SK-N-SH (cell line): ENCODE measurements around the gene CDKN1A. TPM values are rescaled to one million over a fixed set of nuclear protein-coding genes. Genes with fewer than 3 reads are reported as not detected.

Experiments
- CTCF ChIA-PET: fragments of 300-600, 350-600 bp; formaldehyde crosslinking; extraction: SDS; loops from one replicate; lab custom pipeline; 2021; lab: Yijun Ruan, JAX
- POLR2A ChIA-PET: fragments of 350-600 bp; sonication (Branson Sonifier 250); formaldehyde crosslinking; extraction: SDS; loops from one replicate; lab custom pipeline; 2020; ENCODE audit warnings: antibody characterized with exemption, inconsistent platforms; lab: Yijun Ruan, JAX
- DNase-seq: peaks from one replicate; pipeline ENCODE4 v3.0.0; 2012
- H2AFZ ChIP-seq: fragments of 200-600 bp; sonication (generic); 2 replicates; pipeline ENCODE4 v1.8.1; 2016; ENCODE audit warnings: antibody characterized with exemption, mild to moderate bottlenecking, low read depth
- H3F3A ChIP-seq: fragments of 200-600 bp; sonication (generic); replicated peaks from 2 replicates; pipeline ENCODE3; 2016; ENCODE audit warnings: antibody characterized with exemption, mild to moderate bottlenecking; ENCODE audit not compliant: insufficient read depth
- H3K27ac ChIP-seq, 2 experiments: fragments of 200-500 bp in 1 of 2; fragments of 200-600 bp in 1 of 2; sonication (Bioruptor generic) in 1 of 2; sonication (generic), shearing (Covaris generic) in 1 of 2; 2 replicates each; pipeline versions ENCODE4 v1.5.1 to v1.6.1; 2014 to 2016; ENCODE audit warnings: low read depth in 2 of 2, inconsistent platforms in 1 of 2, low read length in 1 of 2, mild to moderate bottlenecking in 1 of 2, mixed read lengths in 1 of 2
- H3K27me3 ChIP-seq: fragments of 200-600 bp; sonication (generic), shearing (Covaris generic); 2 replicates; pipeline ENCODE4 v1.6.1; 2016; ENCODE audit warnings: mixed run types; ENCODE audit not compliant: insufficient read depth
- H3K36me3 ChIP-seq, 2 experiments: fragments of 200-500 bp in 1 of 2; fragments of 200-600 bp in 1 of 2; sonication (Bioruptor generic) in 1 of 2; sonication (generic) in 1 of 2; replicated peaks in 1 of 2; 2 replicates each; pipeline versions ENCODE3 to v1.5.1; 2014 to 2016; ENCODE audit warnings: low read length in 1 of 2, mild to moderate bottlenecking in 1 of 2; ENCODE audit not compliant: insufficient read depth in 2 of 2, control insufficient read depth in 1 of 2
- H3K4me1 ChIP-seq, 2 experiments: fragments of 200-500 bp in 1 of 2; fragments of 200-600 bp in 1 of 2; sonication (Bioruptor generic) in 1 of 2; sonication (generic), shearing (Covaris generic) in 1 of 2; 2 replicates each; pipeline versions ENCODE4 v1.5.1 to v1.6.1; 2014 to 2016; ENCODE audit warnings: low read depth in 1 of 2, low read length in 1 of 2, mixed run types in 1 of 2; ENCODE audit not compliant: insufficient read depth in 2 of 2, control insufficient read depth in 1 of 2
- H3K4me2 ChIP-seq: fragments of 200-600 bp; sonication (generic), shearing (Covaris generic); 2 replicates; pipeline ENCODE4 v1.6.1; 2017; ENCODE audit warnings: mixed run types
- H3K4me3 ChIP-seq, 2 experiments: fragments of 200-500 bp in 1 of 2; fragments of 200-600 bp in 1 of 2; sonication (Bioruptor generic) in 1 of 2; sonication (generic), shearing (Covaris generic) in 1 of 2; 2 replicates each; pipeline versions ENCODE4 v1.5.1 to v1.8.1; 2014 to 2016; ENCODE audit warnings: low read depth in 2 of 2, inconsistent platforms in 1 of 2, low read length in 1 of 2, mild to moderate bottlenecking in 1 of 2, mixed read lengths in 1 of 2, moderate library complexity in 1 of 2
- H3K79me2 ChIP-seq: fragments of 200-600 bp; sonication (generic); 2 replicates; pipeline ENCODE4 v1.8.1; 2017; ENCODE audit warnings: mild to moderate bottlenecking; ENCODE audit not compliant: insufficient read depth
- H3K9ac ChIP-seq: fragments of 200-600 bp; sonication (generic); 2 replicates; pipeline ENCODE4 v1.6.1; 2017; ENCODE audit warnings: mixed run types
- H3K9me2 ChIP-seq: fragments of 200-600 bp; sonication (generic); 2 replicates; pipeline ENCODE4 v1.6.1; 2017; ENCODE audit warnings: mixed run types
- H3K9me3 ChIP-seq: fragments of 200-600 bp; sonication (generic); 2 replicates; pipeline ENCODE4 v1.6.1; 2017; ENCODE audit warnings: mixed run types, mild to moderate bottlenecking, moderate library complexity
- H4K20me1 ChIP-seq: fragments of 200-600 bp; sonication (generic); 2 replicates; pipeline ENCODE4 v1.6.1; 2017; ENCODE audit warnings: mild to moderate bottlenecking, mixed run types; ENCODE audit not compliant: insufficient read depth
- CHD2 ChIP-seq: fragments of 150-350 bp; IDR thresholded peaks from 2 replicates; pipeline ENCODE4 v1.6.1; 2018; ENCODE audit warnings: low read length; ENCODE audit not compliant: partially characterized antibody
- ELF1 ChIP-seq: IDR thresholded peaks from 2 replicates; pipeline ENCODE4 v1.4.0; 2012
- EP300 ChIP-seq, 2 experiments: IDR thresholded peaks; 2 replicates each; pipeline versions ENCODE4 v1.4.0 to v1.6.1; 2012; ENCODE audit warnings: borderline replicate concordance in 1 of 2, low read depth in 1 of 2, low read length in 1 of 2
- EZH2phosphoT487 ChIP-seq: fragments of 200-600 bp; sonication (generic); IDR thresholded peaks from 2 replicates; pipeline ENCODE4 v1.6.1; 2017; ENCODE audit warnings: low read depth, mixed run types, mild to moderate bottlenecking, antibody characterized with exemption, moderate library complexity, borderline replicate concordance
- FOSL2 ChIP-seq: IDR thresholded peaks from 2 replicates; pipeline ENCODE4 v1.4.0; 2012; ENCODE audit warnings: low read depth, mild to moderate bottlenecking, moderate library complexity, borderline replicate concordance
- FOXJ3 ChIP-seq: sonication (generic); formaldehyde crosslinking; IDR thresholded peaks from 2 replicates; pipeline ENCODE4 v1.5.1; 2020; ENCODE audit warnings: mild to moderate bottlenecking, missing genetic modification reagents
- FOXM1 ChIP-seq: IDR thresholded peaks from 2 replicates; pipeline ENCODE4 v1.4.0; 2012; ENCODE audit warnings: low read depth, mild to moderate bottlenecking
- GATA2 ChIP-seq: sonication (generic); formaldehyde crosslinking; IDR thresholded peaks from 2 replicates; pipeline ENCODE4 v1.5.0; 2020; ENCODE audit warnings: mild to moderate bottlenecking, missing genetic modification reagents
- JUND ChIP-seq: IDR thresholded peaks from 2 replicates; pipeline ENCODE4 v1.4.0; 2012
- MEF2A ChIP-seq: IDR thresholded peaks from 2 replicates; pipeline ENCODE4 v1.4.0; 2012; ENCODE audit warnings: low read depth, borderline replicate concordance
- MXI1 ChIP-seq: IDR thresholded peaks from 2 replicates; pipeline ENCODE4 v1.6.1; 2012; ENCODE audit warnings: mild to moderate bottlenecking, low read depth, low read length, improper control_type of control experiment
- NRF1 ChIP-seq: IDR thresholded peaks from 2 replicates; pipeline ENCODE4 v1.6.1; 2012; ENCODE audit warnings: low read depth, mild to moderate bottlenecking, low read length
- RAD21 ChIP-seq: IDR thresholded peaks from 2 replicates; pipeline ENCODE4 v1.6.1; 2012; ENCODE audit warnings: mild to moderate bottlenecking, low read length
- REST ChIP-seq: IDR thresholded peaks from 2 replicates; pipeline ENCODE4 v1.6.1; 2012; ENCODE audit warnings: mild to moderate bottlenecking, low read depth, low read length, moderate library complexity
- SIN3A ChIP-seq: IDR thresholded peaks from 2 replicates; pipeline ENCODE4 v1.6.1; 2012; ENCODE audit warnings: low read depth, mild to moderate bottlenecking, low read length, moderate library complexity, borderline replicate concordance
- TAF1 ChIP-seq: IDR thresholded peaks from 2 replicates; pipeline ENCODE4 v1.6.1; 2012; ENCODE audit warnings: low read depth, mild to moderate bottlenecking, low read length, moderate library complexity, borderline replicate concordance
- TCF12 ChIP-seq: IDR thresholded peaks from 2 replicates; pipeline ENCODE4 v1.4.0; 2012
- TEAD4 ChIP-seq: IDR thresholded peaks from 2 replicates; pipeline ENCODE4 v1.4.0; 2012; ENCODE audit warnings: mild to moderate bottlenecking, borderline replicate concordance; ENCODE audit not compliant: insufficient read depth
- YY1 ChIP-seq: IDR thresholded peaks from 2 replicates; pipeline ENCODE4 v1.4.0; 2012; ENCODE audit warnings: low read depth, mild to moderate bottlenecking
- WGBS: methylation state at CpG from one replicate; pipeline ENCODE4 v1.1.6; 2017; ENCODE audit warnings: low lambda C conversion rate; 5-methylcytosine and 5-hydroxymethylcytosine counted together
- polyA plus RNA-seq, 3 experiments: library from polyadenylated mRNA; depleted of rRNA; stranded (reverse); fragments of >200 nt; gene quantifications; 2 replicates each; pipeline ENCODE4 v1.2.3, GENCODE V29; 2012

CDKN1A gene
- polyA plus RNA-seq, 1 of the 3 experiments (the other 2 are of a cell fraction): 747 TPM

GRCh38 chr6:36714511-36714910, 36.0 kb downstream of the CDKN1A start:
- WGBS: 59% methylated on average over 5 of the region's 10 CpGs
- H3K4me3 ChIP-seq: no peak overlapping the region
- TF ChIP-seq ELF1 (no peak), FOXJ3 (CRISPR knock-in tag) (no peak), FOSL2 (no peak), EP300 (IDR thresholded peaks at IDR 0.05; ENCODE audit: borderline replicate concordance in 1 of 2, low read depth in 1 of 2, low read length in 1 of 2) (no peak), TAF1 (no peak), RAD21 (no peak), MEF2A (no peak), FOXM1 (no peak), MXI1 (no peak), TCF12 (no peak), CHD2 (no peak)
- TF ChIP-seq, all 33 proteins: peak for 0
- Histone ChIP-seq H3K79me2 (no peaks in the 10 kb centered on the region), H3K27me3 (no peaks in the 10 kb centered on the region), H3K4me1 (peaks cover 0 to 13% of the 10 kb centered on the region in 2 experiments; a peak in 1 of 4 replicates), H3F3A (no peaks in the 10 kb centered on the region), H3K4me2 (no peak overlapping the region), H3K9ac (no peak overlapping the region), H3K27ac (no peak overlapping the region), H3K9me2 (no peaks in the 10 kb centered on the region), H2AFZ (no peak overlapping the region), H3K9me3 (no peaks in the 10 kb centered on the region), H4K20me1 (no peaks in the 10 kb centered on the region), H3K36me3 (no peaks in the 10 kb centered on the region)
- DNase-seq: no peak
- POLR2A ChIA-PET: no interaction called here
- CTCF ChIA-PET: interaction anchor here (4.5 kb wide), 1 partner anchor 45 kb away, joined by 15 read pairs; no protein-coding TSS in a partner anchor

- no peak overlapping the region for H3K9ac ChIP-seq
- WGBS: 69% methylated on average over 3 of the region's 7 CpGs
- TF ChIP-seq TAF1 (no peak), ELF1 (no peak), NRF1 (no peak), SIN3A (no peak), TEAD4 (no peak), RAD21 (no peak), JUND (no peak), EZH2phosphoT487 (no peak), REST (no peak), MXI1 (no peak), FOXJ3 (CRISPR knock-in tag) (no peak), YY1 (no peak), CHD2 (no peak), GATA2 (CRISPR knock-in tag) (no peak), FOXM1 (no peak)
- H2AFZ ChIP-seq: no peak overlapping the region
- H3K27ac ChIP-seq: no peak overlapping the region
- CTCF ChIA-PET: interaction anchor here (0.5 to 4.5 kb wide), 2 partner anchors 36 to 44 kb away, joined by 3 to 15 read pairs; no protein-coding TSS in a partner anchor
- no peak overlapping the region for H3K4me3 ChIP-seq
- no peak for DNase-seq
- H3K4me1 ChIP-seq: peaks cover 0 to 13% of the 10 kb centered on the region in 2 experiments; a peak in 1 of 4 replicates
- no peaks in the 10 kb centered on the region for H3F3A ChIP-seq
- H4K20me1 ChIP-seq: no peaks in the 10 kb centered on the region
- H3K9me2 ChIP-seq: no peaks in the 10 kb centered on the region
- POLR2A ChIA-PET: no interaction called here
- no peaks in the 10 kb centered on the region for H3K79me2 ChIP-seq
- no peaks in the 10 kb centered on the region for H3K9me3 ChIP-seq
- no peaks in the 10 kb centered on the region for H3K27me3 ChIP-seq
- no peaks in the 10 kb centered on the region for H3K36me3 ChIP-seq
- no peak overlapping the region for H3K4me2 ChIP-seq
Observed at GRCh38 chr6:36715469-36715868, 37.0 kb downstream of the CDKN1A start.
